ENCODE data around the gene FGFRL1. TPM values are rescaled to one million over a fixed set of nuclear protein-coding genes. Genes with fewer than 3 reads are reported as not detected.

The FGFRL1 gene
- total RNA-seq, 1 experiment from 2014 or later: 35.5 TPM

GRCh38 chr4:1039493-1040343, 28.3 kb downstream of the FGFRL1 start:
- DNase-seq (ENCODE audit: low read depth): peak; percentile 51

GRCh38 chr4:1040344-1041146, 29.1 kb downstream of the FGFRL1 start:
- no peak for DNase-seq (ENCODE audit: low read depth)

DNA sequence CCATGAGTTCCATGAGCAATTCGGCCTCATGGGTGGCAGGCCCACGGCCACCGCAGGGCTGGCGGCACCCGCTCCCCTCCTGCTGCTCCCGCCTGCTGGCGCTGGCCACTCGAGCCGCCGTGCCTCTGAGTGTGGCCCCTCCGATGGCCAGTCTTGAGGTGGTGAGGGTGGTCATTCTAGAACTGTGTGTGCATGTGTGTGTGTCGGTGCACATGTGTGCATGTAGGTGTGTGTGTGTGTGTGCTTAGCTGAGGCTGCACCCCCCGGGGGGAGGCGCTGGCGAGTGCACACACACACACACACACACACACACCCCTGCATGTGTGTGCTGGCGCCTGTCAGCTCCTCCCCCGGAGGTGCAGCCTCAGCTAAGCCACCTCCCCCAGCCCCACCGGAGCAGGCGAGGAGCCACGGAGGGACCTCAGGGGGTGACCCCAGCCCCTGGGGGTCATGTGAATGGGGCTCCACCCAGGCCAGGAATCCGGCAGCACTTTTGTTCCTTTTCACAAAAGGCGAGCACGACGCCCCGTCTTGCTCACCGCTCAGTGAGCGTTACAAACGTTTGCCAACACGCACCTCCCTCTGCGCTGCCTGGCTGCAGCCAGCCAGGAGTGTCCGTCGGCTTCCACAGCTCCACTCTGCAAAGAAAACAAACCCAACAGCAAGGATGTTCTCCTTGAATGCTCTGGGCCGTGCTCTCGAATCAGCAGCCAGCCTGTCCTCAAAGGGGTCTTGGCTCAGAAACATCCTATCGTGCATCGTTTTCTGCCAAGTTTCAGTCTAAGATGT, 29.9 kb downstream of the FGFRL1 start:
- peak; percentile 54 for DNase-seq (ENCODE audit: low read depth)

DNA sequence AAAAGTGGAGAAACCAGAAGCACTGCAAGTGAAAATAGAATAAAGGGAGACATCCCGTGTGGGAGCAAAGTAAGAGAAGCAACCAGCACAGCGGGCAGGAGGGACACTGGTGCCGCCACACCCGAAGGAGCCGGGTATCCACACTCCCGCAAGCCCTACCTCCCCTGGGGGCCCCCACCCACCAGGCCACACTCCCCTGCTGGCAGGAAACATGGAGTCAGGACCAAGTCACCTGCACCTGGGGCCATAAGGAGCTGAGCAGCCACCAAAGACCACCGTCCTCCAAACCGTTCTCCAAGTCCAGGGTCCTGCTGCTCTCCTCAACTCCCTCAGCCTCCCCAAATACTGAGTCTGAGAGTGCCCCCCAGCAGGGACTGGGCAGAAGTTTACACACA, 30.5 kb downstream of the FGFRL1 start:
- no peak for DNase-seq (ENCODE audit: low read depth)

- no peak for DNase-seq (ENCODE audit: low read depth)
Measured at GRCh38 chr4:1042352-1043055, 31.1 kb downstream of the FGFRL1 start.

GRCh38 chr4:1043162-1043561, 31.7 kb downstream of the FGFRL1 start:
- DNase-seq (ENCODE audit: low read depth): no peak

DNA sequence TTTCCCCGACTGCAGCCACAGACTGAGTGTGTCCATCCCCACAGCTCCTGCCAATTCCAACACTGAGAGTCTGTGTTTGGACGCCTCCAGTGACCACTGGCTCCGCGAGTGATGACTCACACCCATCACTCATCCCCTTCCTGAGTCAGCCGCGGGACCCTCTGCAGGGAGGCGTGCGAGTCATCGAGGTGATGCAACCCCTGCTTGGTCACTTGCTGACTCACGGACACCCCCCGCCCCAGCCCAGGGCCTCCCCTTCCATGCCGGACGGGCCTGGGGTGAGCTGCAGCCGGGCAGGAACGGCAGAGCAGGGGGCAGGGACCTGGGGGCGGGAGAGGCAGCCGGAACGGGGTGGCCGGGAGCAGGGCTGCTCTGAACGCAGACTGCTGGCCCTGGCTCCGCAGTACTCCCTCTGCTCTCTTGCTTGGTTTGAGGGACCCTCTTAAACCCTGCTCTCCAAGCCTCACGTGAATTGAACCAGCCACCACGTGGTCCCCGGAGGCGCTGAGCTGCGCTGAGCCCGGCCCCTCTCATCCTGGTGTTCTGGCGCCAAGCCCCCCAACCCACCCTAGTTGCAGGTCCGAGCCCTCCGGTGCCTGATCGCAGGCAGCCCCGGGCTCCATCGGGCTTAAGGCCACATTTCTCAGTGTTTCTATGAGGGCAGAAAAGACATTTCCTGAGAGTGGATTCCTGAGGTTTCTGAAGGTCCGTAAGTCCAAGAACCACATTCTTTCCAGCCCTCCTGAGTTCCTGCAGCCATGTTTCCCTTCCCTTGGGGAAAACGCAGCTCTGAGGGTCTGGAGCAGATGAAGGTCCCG, 32.4 kb downstream of the FGFRL1 start:
- DNase-seq (ENCODE audit: low read depth): peak; percentile 99

GRCh38 chr4:1044469-1045192, 33.2 kb downstream of the FGFRL1 start:
- peak; percentile 3 for DNase-seq (ENCODE audit: low read depth)

GRCh38 chr4:1045193-1045594, 33.8 kb downstream of the FGFRL1 start:
- peak; percentile 0 for DNase-seq (ENCODE audit: low read depth)

DNA sequence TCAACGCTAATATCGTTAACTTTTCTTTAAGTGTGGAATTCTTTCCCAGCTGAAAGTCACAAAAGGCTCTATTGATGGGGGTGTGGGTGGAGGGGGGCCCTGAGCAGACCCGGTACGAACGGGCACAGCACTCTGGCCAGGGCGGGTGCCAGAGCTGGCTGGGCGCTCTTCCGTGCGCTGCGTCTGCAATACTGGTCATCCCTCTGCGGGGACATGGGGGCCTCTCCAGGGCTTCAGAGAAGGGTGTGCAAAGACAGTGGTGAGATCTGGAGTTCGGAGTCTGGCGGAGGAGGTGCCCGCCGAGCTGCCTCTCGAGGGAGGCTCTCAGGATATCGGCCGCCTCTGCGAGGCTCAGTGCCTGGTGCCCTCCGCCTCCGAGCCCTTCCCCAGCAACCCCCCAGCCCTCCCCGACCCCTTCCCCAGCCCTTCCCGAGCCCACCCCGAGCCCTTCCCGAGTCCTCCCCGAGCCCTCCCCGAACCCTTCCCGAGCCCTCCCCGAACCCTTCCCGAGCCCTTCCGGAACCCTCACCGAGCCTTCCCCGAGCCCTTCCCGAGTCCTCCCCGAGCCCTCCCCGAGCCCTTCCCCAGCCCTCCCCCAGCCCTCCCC, 34.3 kb downstream of the FGFRL1 start:
- no peak for DNase-seq (ENCODE audit: low read depth)

DNA sequence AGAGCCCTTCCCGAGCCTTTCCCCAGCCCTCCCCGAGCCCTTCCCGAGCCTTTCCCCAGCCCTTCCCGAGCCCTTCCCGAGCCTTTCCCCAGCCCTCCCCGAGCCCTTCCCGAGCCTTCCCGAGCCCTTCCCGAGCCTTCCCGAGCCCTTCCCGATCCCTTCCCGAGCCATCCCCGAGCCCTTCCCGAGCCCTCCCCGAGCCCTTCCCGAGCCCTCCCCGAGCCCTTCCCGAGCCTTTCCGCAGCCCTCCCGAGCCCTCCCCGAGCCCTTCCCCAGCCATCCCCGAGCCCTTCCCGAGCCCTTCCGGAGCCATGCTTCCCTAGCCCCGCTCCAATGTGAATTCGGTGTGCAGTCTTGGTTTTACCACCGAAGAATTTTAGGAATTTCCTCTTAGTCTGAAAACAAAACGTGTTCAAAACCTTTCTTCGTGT, 35.2 kb downstream of the FGFRL1 start:
- peak; percentile 81 for DNase-seq (ENCODE audit: low read depth)

DNA sequence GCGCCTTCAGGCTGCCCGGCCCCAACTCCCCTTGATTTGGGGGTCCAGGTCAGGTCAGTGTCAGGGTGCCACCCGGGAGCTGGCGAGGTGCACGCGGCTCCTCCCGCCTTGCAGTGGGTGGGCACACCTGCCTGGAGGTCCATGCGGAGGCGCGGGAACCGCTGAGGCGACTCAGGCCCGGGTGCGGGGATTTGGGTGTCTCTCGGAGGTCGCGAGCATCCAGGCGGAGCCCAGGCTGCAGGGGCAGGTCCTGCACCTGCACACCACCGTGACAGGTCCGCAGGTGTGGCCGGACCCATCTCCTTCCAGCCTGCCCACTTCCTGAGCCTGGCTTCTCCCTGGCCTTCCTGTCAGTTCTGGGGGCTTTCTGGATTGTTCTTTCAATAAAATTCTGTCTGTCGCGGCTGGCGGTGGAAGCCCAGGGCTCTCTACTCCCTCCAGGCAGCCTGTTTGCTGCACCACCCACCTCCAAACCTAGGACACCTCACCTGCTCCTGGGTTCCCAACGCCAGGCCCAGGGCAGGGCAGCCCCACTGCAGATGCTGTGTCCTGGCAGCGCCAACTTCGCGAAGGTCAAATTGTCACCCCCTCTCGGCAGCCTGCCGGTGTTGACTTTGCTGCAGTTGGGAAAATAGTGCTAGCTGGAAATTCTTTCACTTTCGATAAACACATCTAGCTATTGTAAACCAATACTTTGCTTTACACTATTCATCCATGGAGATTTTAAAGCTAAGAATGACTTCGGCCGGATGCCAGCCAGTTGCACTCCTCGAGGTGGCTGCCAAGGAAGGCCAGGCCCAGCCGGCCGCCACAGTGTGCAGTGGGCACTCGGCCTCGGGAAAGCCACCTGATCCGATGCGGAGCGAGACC, 35.9 kb downstream of the FGFRL1 start:
- no peak for DNase-seq (ENCODE audit: low read depth)

DNA sequence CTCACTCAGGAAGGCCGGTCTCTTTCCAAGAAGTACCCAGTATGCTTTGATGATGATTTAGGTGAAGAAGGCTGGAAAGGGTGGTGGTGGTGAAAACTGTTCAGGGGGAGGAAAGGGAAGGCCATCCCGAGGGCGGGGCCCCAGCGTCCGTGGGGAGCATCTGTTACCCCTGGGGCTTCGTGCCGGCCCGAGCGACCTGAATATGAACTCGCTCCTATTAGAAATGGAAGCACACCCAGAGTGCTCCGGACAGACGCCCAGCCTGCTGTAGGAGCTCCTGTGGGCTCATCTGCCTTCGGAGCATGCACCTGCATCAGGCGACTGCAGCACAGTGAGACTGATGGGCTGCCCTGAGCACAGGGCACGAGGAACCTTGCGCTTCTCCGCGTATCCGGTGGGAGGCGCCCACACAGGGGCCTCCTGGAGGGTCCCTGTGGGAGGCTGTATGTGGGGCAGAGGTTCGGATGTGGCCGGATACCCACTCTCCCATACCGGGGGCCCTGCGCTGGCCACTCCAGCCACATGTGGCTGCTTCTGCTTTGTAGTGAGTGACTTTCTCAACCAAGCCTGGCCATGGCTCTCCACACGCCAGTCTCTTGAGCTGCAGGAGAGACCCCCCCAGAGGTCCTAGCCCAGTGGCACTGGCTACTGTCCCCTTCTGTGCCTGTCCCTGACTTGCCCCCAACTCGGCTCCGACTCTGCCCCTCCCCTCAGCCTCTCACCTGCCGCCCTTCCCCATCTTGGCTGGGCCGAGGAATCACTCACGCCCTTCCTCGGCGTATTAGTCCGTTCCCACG, 36.7 kb downstream of the FGFRL1 start:
- no peak for DNase-seq (ENCODE audit: low read depth)

GRCh38 chr4:1048773-1049590, 37.6 kb downstream of the FGFRL1 start:
- no peak for DNase-seq (ENCODE audit: low read depth)

DNA sequence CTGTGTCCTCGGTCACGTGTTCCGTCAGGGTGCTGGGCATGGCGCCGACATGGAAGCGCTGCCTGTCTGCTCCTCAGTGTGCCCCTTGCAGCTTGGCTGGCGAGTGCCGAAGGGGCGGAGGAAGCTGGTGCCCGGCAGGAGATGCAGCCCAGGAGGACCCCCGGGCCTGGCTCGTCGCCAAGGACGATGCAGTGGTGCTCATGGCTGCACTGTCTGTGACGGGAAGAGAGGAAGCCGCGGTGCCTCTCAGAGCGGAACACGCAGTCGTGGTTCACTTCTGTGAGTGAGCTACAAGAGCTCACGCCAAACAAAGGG, 38.1 kb downstream of the FGFRL1 start:
- no peak for DNase-seq (ENCODE audit: low read depth)

DNA sequence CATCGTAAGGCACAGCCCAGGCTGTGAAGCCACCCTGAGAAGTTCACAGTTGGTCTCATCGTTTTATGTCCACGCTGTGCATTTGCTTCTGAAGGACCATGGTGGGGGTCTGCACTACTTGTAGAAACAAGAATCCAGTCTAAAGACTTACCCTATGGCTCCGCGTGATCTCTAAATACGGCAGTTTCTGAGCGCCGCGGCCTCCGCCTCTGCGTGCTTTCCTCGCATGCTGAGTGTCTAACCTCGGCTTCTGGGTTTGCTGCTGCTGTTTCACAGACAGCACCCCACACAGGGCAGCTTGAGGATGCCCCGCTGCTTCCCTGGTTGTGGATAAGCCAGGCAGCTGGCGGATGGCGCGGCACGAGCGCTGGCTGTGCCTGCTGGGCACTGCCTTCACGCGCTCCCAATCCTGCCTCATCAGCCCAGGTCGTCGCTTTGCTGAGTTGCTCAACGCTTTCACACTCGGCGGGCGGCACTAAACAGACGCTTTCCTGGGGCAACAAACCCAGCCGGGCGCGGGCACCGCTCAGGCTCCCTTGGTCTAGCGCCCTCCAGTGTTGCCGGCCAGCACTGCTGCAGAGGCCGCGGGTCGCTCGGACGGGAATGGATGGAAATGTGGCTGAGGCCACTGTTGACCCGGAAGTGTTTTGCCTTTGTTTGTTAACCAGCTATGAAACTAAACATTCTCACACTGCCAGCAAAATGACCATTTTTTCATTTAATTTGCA, 39.2 kb downstream of the FGFRL1 start:
- DNase-seq (ENCODE audit: low read depth): no peak

All from Daoy (cell line).